ENCODE measurements around the gene GABBR2.
"Not testable (repeated sequence)": the region's sequence is repeated elsewhere in the genome, so short reads cannot be mapped to it uniquely, and the experiment has no call there.

The GABBR2 gene

GRCh38 chr9:98515506-98516204, 193.1 kb downstream of the GABBR2 start:
- no peak for DNase-seq (ENCODE audit: low read depth)

- no peak for DNase-seq (ENCODE audit: low read depth)
Measured at GRCh38 chr9:98514841-98515240, 193.9 kb downstream of the GABBR2 start.

- DNase-seq (ENCODE audit: low read depth) = not testable (repeated sequence)
Measured at GRCh38 chr9:98508217-98508919, 200.4 kb downstream of the GABBR2 start.

- no peak for DNase-seq (ENCODE audit: low read depth)
Measured at GRCh38 chr9:98506422-98507054, 202.2 kb downstream of the GABBR2 start.

GRCh38 chr9:98504298-98505282, 204.1 kb downstream of the GABBR2 start:
- no peak for DNase-seq (ENCODE audit: low read depth)

GRCh38 chr9:98503867-98504266, 204.9 kb downstream of the GABBR2 start:
- DNase-seq (ENCODE audit: low read depth) = no peak

GRCh38 chr9:98502976-98503325, 205.8 kb downstream of the GABBR2 start:
- DNase-seq (ENCODE audit: low read depth) = peak; percentile 74

- DNase-seq (ENCODE audit: low read depth) = peak; percentile 84
Measured at GRCh38 chr9:98502311-98502975, 206.3 kb downstream of the GABBR2 start.

GRCh38 chr9:98501819-98502218, 206.9 kb downstream of the GABBR2 start:
- DNase-seq (ENCODE audit: low read depth) = no peak

GRCh38 chr9:98501259-98501658, 207.5 kb downstream of the GABBR2 start:
- not testable (repeated sequence) for DNase-seq (ENCODE audit: low read depth)

- no peak for DNase-seq (ENCODE audit: low read depth)
Measured at GRCh38 chr9:98500337-98500919, 208.3 kb downstream of the GABBR2 start.

GRCh38 chr9:98495530-98495929, 213.2 kb downstream of the GABBR2 start:
- no peak for DNase-seq (ENCODE audit: low read depth)

GRCh38 chr9:98494852-98495251, 213.9 kb downstream of the GABBR2 start:
- DNase-seq (ENCODE audit: low read depth) = no peak

GRCh38 chr9:98491828-98492227, 216.9 kb downstream of the GABBR2 start:
- peak; percentile 57 for DNase-seq (ENCODE audit: low read depth)

GRCh38 chr9:98491231-98491651, 217.5 kb downstream of the GABBR2 start:
- no peak for DNase-seq (ENCODE audit: low read depth)

GRCh38 chr9:98488571-98489312, 220.0 kb downstream of the GABBR2 start:
- peak; percentile 98 for DNase-seq (ENCODE audit: low read depth)

GRCh38 chr9:98485706-98486105, 223.0 kb downstream of the GABBR2 start:
- no peak for DNase-seq (ENCODE audit: low read depth)

- DNase-seq (ENCODE audit: low read depth) = peak; percentile 33
Measured at GRCh38 chr9:98484162-98484561, 224.6 kb downstream of the GABBR2 start.

- DNase-seq (ENCODE audit: low read depth) = no peak
Measured at GRCh38 chr9:98482226-98482625, 226.5 kb downstream of the GABBR2 start.

GRCh38 chr9:98481676-98482075, 227.1 kb downstream of the GABBR2 start:
- DNase-seq (ENCODE audit: low read depth) = peak; percentile 29
